ENCODE measurements around the gene ZNF487. TPM values are rescaled to one million over a fixed set of nuclear protein-coding genes. Genes with fewer than 3 reads are reported as not detected.
A peak's percentile ranks its signal among the peaks of the same experiment; 100 is the strongest.

ZNF487 gene
- total and polyA plus RNA-seq, 2 of the 13 experiments (the other 11 are each of a cell fraction or from before 2014, with no cell fraction given), result 7.4 to 8.8 TPM

DNA sequence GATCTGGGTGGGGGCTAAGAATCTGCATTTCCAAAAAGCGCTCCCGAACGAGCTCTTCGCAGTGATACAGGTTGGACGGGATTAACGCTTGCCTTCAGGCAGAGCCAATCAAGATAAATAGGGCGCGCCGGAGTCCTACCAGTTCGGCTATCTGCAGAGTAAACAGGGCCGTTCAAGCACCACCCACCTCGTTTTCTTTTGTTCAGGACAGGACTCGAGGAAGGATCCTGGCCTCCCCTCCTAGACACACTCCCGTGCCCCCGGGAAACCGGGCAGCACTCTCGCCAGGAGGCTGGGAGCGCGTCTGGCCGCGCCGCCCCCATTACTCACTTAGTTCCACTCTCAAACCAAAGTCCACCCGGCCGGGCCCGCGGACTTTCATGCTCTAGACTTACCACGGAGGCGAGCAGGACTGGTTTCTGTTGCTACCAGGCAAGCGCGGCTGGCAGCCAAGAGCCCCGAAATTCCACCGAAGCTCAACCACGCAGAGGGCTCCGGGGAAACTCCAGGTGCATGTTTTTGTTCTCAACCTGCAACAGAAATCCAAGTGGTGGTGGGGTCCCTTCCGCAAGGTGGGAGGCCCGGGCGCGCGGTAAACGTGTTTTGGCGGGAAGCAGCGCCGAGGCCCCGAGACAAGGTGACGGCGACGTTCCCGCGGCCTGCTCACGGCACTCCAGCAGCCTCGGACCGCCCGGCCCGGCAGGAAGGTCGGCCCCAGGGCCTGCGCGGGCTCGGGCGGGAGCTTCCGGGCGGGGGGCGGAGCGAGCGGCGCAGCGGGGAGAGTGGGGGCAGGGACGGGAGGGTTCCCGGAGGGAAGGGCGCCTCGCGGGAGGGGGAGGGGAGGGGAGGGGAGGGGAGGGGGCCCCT is 40.6 kb upstream of the ZNF487 start (continued):
- TF ChIP-seq, protein P1, sequence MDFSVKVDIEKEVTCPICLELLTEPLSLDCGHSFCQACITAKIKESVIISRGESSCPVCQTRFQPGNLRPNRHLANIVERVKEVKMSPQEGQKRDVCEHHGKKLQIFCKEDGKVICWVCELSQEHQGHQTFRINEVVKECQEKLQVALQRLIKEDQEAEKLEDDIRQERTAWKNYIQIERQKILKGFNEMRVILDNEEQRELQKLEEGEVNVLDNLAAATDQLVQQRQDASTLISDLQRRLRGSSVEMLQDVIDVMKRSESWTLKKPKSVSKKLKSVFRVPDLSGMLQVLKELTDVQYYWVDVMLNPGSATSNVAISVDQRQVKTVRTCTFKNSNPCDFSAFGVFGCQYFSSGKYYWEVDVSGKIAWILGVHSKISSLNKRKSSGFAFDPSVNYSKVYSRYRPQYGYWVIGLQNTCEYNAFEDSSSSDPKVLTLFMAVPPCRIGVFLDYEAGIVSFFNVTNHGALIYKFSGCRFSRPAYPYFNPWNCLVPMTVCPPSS (IDR thresholded peaks at IDR 0.05), result no peak
- TF ChIP-seq NR2F6 (IDR thresholded peaks at IDR 0.05) (no peak), NR2F6 (CRISPR knock-in tag; IDR thresholded peaks at IDR 0.05) (no peak), TBL1XR1 (IDR thresholded peaks at IDR 0.05; ENCODE audit: borderline replicate concordance, low read length, partially characterized antibody) (no peak), SOX6 (IDR thresholded peaks at IDR 0.05) (no peak), SOX6 (CRISPR knock-in tag; IDR thresholded peaks at IDR 0.05) (0 out of 2 replicates have a peak, but pooled peaks have one; percentile 9), SMYD3 (CRISPR knock-in tag; IDR thresholded peaks at IDR 0.05) (no peak), ZNF737 (CRISPR knock-in tag; IDR thresholded peaks at IDR 0.05; ENCODE audit: borderline replicate concordance) (no peak), TGIF2 (CRISPR knock-in tag; IDR thresholded peaks at IDR 0.05) (no peak), PLRG1 (conservative IDR thresholded peaks at IDR 0.05) (no peak), PHF21A (CRISPR knock-in tag; IDR thresholded peaks at IDR 0.05) (peak; percentile 31), KDM6A (CRISPR knock-in tag; IDR thresholded peaks at IDR 0.05; ENCODE audit: low read depth) (no peak), XRCC5 (optimal IDR thresholded peaks at IDR 0.05; ENCODE audit: low read length) (no peak), CBFB (CRISPR knock-in tag; IDR thresholded peaks at IDR 0.05) (no peak), ONECUT2 (CRISPR knock-in tag; IDR thresholded peaks at IDR 0.05) (no peak), ZNF263 (CRISPR knock-in tag; IDR thresholded peaks at IDR 0.05) (peak; percentile 49), PHF20 (CRISPR knock-in tag; IDR thresholded peaks at IDR 0.05) (no peak), PITX1 (CRISPR knock-in tag; IDR thresholded peaks at IDR 0.05) (no peak), ZMYM3 (CRISPR knock-in tag; IDR thresholded peaks at IDR 0.05) (no peak), CEBPB (IDR thresholded peaks at IDR 0.05; ENCODE audit: borderline replicate concordance, low read depth, low read length) (no peak), MLLT10 (CRISPR knock-in tag; IDR thresholded peaks at IDR 0.05) (no peak)
- TF ChIP-seq, protein P2, sequence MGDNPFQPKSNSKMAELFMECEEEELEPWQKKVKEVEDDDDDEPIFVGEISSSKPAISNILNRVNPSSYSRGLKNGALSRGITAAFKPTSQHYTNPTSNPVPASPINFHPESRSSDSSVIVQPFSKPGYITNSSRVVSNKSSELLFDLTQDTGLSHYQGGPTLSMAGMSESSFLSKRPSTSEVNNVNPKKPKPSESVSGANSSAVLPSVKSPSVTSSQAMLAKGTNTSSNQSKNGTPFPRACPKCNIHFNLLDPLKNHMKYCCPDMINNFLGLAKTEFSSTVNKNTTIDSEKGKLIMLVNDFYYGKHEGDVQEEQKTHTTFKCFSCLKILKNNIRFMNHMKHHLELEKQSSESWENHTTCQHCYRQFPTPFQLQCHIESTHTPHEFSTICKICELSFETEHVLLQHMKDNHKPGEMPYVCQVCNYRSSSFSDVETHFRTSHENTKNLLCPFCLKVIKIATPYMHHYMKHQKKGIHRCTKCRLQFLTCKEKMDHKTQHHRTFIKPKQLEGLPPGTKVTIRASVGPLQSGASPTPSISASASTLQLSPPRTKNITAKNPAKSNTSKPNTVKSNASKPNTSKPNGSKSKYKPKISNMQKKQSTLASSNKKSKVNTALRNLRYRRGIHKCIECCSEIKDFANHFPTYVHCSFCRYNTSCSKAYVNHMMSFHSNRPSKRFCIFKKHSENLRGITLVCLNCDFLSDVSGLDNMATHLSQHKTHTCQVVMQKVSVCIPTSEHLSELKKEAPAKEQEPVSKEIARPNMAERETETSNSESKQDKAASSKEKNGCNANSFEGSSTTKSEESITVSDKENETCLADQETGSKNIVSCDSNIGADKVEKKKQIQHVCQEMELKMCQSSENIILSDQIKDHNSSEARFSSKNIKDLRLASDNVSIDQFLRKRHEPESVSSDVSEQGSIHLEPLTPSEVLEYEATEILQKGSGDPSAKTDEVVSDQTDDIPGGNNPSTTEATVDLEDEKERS (CRISPR knock-in tag; IDR thresholded peaks at IDR 0.05), result no peak
- TF ChIP-seq, protein P3, sequence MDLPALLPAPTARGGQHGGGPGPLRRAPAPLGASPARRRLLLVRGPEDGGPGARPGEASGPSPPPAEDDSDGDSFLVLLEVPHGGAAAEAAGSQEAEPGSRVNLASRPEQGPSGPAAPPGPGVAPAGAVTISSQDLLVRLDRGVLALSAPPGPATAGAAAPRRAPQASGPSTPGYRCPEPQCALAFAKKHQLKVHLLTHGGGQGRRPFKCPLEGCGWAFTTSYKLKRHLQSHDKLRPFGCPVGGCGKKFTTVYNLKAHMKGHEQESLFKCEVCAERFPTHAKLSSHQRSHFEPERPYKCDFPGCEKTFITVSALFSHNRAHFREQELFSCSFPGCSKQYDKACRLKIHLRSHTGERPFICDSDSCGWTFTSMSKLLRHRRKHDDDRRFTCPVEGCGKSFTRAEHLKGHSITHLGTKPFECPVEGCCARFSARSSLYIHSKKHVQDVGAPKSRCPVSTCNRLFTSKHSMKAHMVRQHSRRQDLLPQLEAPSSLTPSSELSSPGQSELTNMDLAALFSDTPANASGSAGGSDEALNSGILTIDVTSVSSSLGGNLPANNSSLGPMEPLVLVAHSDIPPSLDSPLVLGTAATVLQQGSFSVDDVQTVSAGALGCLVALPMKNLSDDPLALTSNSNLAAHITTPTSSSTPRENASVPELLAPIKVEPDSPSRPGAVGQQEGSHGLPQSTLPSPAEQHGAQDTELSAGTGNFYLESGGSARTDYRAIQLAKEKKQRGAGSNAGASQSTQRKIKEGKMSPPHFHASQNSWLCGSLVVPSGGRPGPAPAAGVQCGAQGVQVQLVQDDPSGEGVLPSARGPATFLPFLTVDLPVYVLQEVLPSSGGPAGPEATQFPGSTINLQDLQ (CRISPR knock-in tag; IDR thresholded peaks at IDR 0.05), result no peak; the same call in 1 of the 2 replicates

Measured in HepG2 (cell line).